GM23338 (cell line): Measurements from ENCODE around the gene SCAMP5. TPM values are rescaled to one million over a fixed set of nuclear protein-coding genes. Genes with fewer than 3 reads are reported as not detected.

Source experiments
- ATAC-seq: fragments of 200-7000 bp; cut with Tn5 transposase; 3 replicates; pipeline ENCODE4 v1.9.1; 2020
- DNase-seq: peaks from one replicate; pipeline ENCODE4 v3.0.0-alpha.2; 2015; ENCODE audit warnings: low spot score
- H2AFZ ChIP-seq: fragments of 200-600 bp; sonication (generic); 2 replicates; pipeline ENCODE4 v1.8.0; 2016; ENCODE audit warnings: antibody characterized with exemption, mild to moderate bottlenecking, moderate library complexity
- H3F3A ChIP-seq: fragments of 200-600 bp; sonication (generic); replicated peaks from 2 replicates; pipeline ENCODE4 v1.8.0; 2017; ENCODE audit warnings: antibody characterized with exemption, mixed run types, low read depth
- H3K27ac ChIP-seq: fragments of 200-600 bp; sonication (generic); 2 replicates; pipeline ENCODE4 v1.6.1; 2016; ENCODE audit warnings: low read depth
- H3K27me3 ChIP-seq: fragments of 200-600 bp; sonication (generic); 2 replicates; pipeline ENCODE4 v1.8.0; 2016; ENCODE audit warnings: mild to moderate bottlenecking, mixed run types, moderate library complexity; ENCODE audit not compliant: insufficient read depth
- H3K36me3 ChIP-seq: fragments of 200-600 bp; sonication (generic); 2 replicates; pipeline ENCODE4 v1.8.0; 2016; ENCODE audit warnings: mild to moderate bottlenecking; ENCODE audit not compliant: insufficient read depth
- H3K4me1 ChIP-seq: fragments of 200-600 bp; sonication (generic); 2 replicates; pipeline ENCODE4 v1.8.0; 2016; ENCODE audit warnings: mild to moderate bottlenecking, moderate library complexity; ENCODE audit not compliant: insufficient read depth
- H3K4me2 ChIP-seq: fragments of 200-600 bp; sonication (generic); 2 replicates; pipeline ENCODE4 v1.7.1; 2017; ENCODE audit warnings: mixed run types
- H3K4me3 ChIP-seq: fragments of 200-600 bp; sonication (generic); 2 replicates; pipeline ENCODE4 v1.6.1; 2016; ENCODE audit warnings: mixed run types
- H3K79me2 ChIP-seq: fragments of 200-600 bp; sonication (generic); replicated peaks from 2 replicates; pipeline ENCODE4 v1.8.0; 2017; ENCODE audit warnings: mild to moderate bottlenecking; ENCODE audit not compliant: insufficient read depth
- H3K9me2 ChIP-seq: fragments of 200-600 bp; sonication (generic); 2 replicates; pipeline ENCODE4 v1.8.0; 2017; ENCODE audit not compliant: insufficient read depth
- H4K20me1 ChIP-seq: fragments of 200-600 bp; sonication (generic); replicated peaks from 2 replicates; pipeline ENCODE4 v1.8.0; 2017; ENCODE audit warnings: mild to moderate bottlenecking; ENCODE audit not compliant: insufficient read depth
- H3K27ac Mint-ChIP-seq: 2 replicates; pipeline ENCODE4 v1.8.0; 2020; ENCODE audit warnings: inconsistent platforms, mild to moderate bottlenecking, moderate library complexity, mixed read lengths
- H3K27me3 Mint-ChIP-seq: 3 replicates; pipeline ENCODE4 v1.8.0; 2022; ENCODE audit warnings: low read depth, mild to moderate bottlenecking, moderate library complexity, mixed read lengths, inconsistent platforms; ENCODE audit not compliant: insufficient read depth, poor library complexity
- H3K36me3 Mint-ChIP-seq: 3 replicates; pipeline ENCODE4 v1.8.0; 2021; ENCODE audit warnings: low read depth, mild to moderate bottlenecking, inconsistent platforms, moderate library complexity, mixed read lengths
- H3K4me1 Mint-ChIP-seq: 3 replicates; pipeline ENCODE4 v1.8.0; 2020; ENCODE audit warnings: mild to moderate bottlenecking, inconsistent platforms, mixed read lengths
- H3K4me3 Mint-ChIP-seq: 3 replicates; pipeline ENCODE4 v1.8.0; 2021; ENCODE audit warnings: moderate library complexity, mild to moderate bottlenecking, inconsistent platforms, mixed read lengths
- H3K9me3 Mint-ChIP-seq: 3 replicates; pipeline ENCODE4 v1.8.0; 2020; ENCODE audit warnings: moderate library complexity, mild to moderate bottlenecking, inconsistent platforms, mixed read lengths
- CREB1 ChIP-seq: fragments of 250-450 bp; sonication (Bioruptor Pico); IDR thresholded peaks from 2 replicates; pipeline ENCODE4 v1.5.0; 2020; ENCODE audit warnings: low read depth, mild to moderate bottlenecking, moderate library complexity
- EZH2 ChIP-seq: fragments of 200-600 bp; sonication (generic); IDR thresholded peaks from one replicate; pipeline ENCODE4 v1.8.0; 2017; ENCODE audit warnings: antibody characterized with exemption, mild to moderate bottlenecking, low read depth; ENCODE audit not compliant: unreplicated experiment
- EZH2phosphoT487 ChIP-seq: fragments of 200-600 bp; sonication (generic); IDR thresholded peaks from one replicate; pipeline ENCODE4 v1.8.1; 2018; ENCODE audit warnings: antibody characterized with exemption; ENCODE audit not compliant: unreplicated experiment
- JUNB ChIP-seq: IDR thresholded peaks from one replicate; pipeline ENCODE4 v1.6.1; 2016; ENCODE audit warnings: antibody characterized with exemption; ENCODE audit not compliant: unreplicated experiment
- NANOG ChIP-seq: IDR thresholded peaks from 2 replicates; pipeline ENCODE4 v1.6.1; 2016; ENCODE audit warnings: antibody characterized with exemption, borderline replicate concordance
- POLR2AphosphoS5 ChIP-seq: IDR thresholded peaks from 2 replicates; pipeline ENCODE4 v1.6.1; 2016; ENCODE audit warnings: antibody characterized with exemption, low read depth
- STAT1 ChIP-seq: IDR thresholded peaks from one replicate; pipeline ENCODE4 v1.6.1; 2016; ENCODE audit warnings: antibody characterized with exemption; ENCODE audit not compliant: unreplicated experiment
- ZNF114 ChIP-seq: fragments of 250-450 bp; sonication (Bioruptor Pico); IDR thresholded peaks from 2 replicates; pipeline ENCODE4 v1.5.0; 2020; ENCODE audit warnings: mild to moderate bottlenecking, moderate library complexity
- ZNF331 ChIP-seq: fragments of 250-450 bp; sonication (Bioruptor Pico); IDR thresholded peaks from 2 replicates; pipeline ENCODE4 v1.5.0; 2020; ENCODE audit warnings: low read depth, mild to moderate bottlenecking, moderate library complexity
- polyA plus RNA-seq: library from polyadenylated mRNA; unstranded; fragments of >200 nt; fragmentation: Nextera tagmentation; extraction: Ambion mirVana; gene quantifications from 2 replicates; pipeline ENCODE4 v1.2.1, GENCODE V29; 2016
- total RNA-seq: library from RNA; depleted of rRNA; stranded (reverse); fragments of >200 nt; shearing (Covaris generic); gene quantifications from 2 replicates; pipeline ENCODE4 v1.2.3, GENCODE V29; 2014
- TF ChIP-seq, protein P1 (sequence below): IDR thresholded peaks from one replicate; pipeline ENCODE4 v1.6.1; 2018; ENCODE audit warnings: antibody characterized with exemption; ENCODE audit not compliant: unreplicated experiment
- TF ChIP-seq, protein P2 (sequence below): IDR thresholded peaks from 2 replicates; pipeline ENCODE4 v1.6.1; 2016; ENCODE audit warnings: antibody characterized with exemption
- TF ChIP-seq, protein P3 (sequence below), 2 experiments: fragments of 200-600 bp in 1 of 2; sonication (generic) in 1 of 2; conservative IDR thresholded peaks; 2 replicates each; pipeline versions ENCODE4 v1.5.1 to v1.6.1; 2016 to 2017; ENCODE audit warnings: antibody characterized with exemption in 2 of 2, low read depth in 2 of 2, mild to moderate bottlenecking in 2 of 2, moderate library complexity in 1 of 2

Gene SCAMP5
- total and polyA plus RNA-seq, 2 experiments from 2014 or later, result 12.8 to 43.3 TPM

DNA sequence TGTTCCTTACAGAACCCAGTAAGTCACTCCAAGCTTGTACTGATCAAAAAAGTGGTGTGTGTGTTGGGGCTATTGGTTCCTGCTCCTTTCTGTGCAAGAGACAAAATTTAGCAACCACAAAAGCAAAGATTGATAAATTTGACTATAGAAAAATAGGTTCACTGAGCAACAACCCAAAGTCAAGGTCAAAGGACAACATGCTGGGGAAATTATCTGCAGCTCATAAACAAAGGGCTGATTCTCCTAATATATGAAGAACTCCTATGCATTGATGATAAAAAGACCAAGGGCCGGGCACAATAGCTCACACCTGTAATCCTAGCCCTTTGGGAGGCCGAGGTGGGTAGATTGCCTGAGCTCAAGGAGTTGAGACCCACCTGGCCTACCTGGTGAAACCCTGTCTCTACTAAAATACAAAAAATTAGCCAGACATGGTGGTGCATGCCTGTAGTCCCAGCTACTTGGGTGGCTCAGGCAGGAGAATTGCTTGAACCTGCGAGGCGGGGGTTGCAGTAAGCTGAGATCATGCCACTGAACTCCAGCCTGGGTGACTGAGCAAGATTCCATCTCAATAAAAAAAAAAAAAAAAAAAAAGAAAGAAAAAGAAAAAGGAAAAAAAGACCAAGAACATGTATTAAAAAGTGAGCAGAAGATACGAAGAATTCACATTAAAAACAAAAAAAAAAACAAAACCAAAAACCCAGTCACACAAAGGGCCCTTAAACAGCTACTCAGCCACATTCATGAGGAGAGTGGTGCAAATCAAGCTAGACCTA is 57.8 kb downstream of the SCAMP5 start:
- Histone ChIP-seq H3K27me3 (no peaks in the 10 kb centered on the region), H3K9me2 (no peaks in the 10 kb centered on the region), H3K4me1 (no peaks in the 10 kb centered on the region), H3K4me2 (no peak overlapping the region), H3K4me3 (no peak overlapping the region), H3K79me2 (no peaks in the 10 kb centered on the region), H4K20me1 (no peaks in the 10 kb centered on the region; the same call in 1 of the 2 replicates), H3K27ac (no peak overlapping the region), H2AFZ (no peak overlapping the region), H3K36me3 (no peaks in the 10 kb centered on the region), H3F3A (no peaks in the 10 kb centered on the region)
- H3K36me3 Mint-ChIP-seq, result no peaks in the 10 kb centered on the region
- ATAC-seq (no peak), DNase-seq (no peak)
- H3K27ac Mint-ChIP-seq, result no peak overlapping the region
- no peak overlapping the region for H3K4me3 Mint-ChIP-seq
- TF ChIP-seq ZNF331, result no peak
- TF ChIP-seq STAT1, result no peak
- no peak for TF ChIP-seq POLR2AphosphoS5
- no peak for TF ChIP-seq EZH2
- TF ChIP-seq, protein P1, sequence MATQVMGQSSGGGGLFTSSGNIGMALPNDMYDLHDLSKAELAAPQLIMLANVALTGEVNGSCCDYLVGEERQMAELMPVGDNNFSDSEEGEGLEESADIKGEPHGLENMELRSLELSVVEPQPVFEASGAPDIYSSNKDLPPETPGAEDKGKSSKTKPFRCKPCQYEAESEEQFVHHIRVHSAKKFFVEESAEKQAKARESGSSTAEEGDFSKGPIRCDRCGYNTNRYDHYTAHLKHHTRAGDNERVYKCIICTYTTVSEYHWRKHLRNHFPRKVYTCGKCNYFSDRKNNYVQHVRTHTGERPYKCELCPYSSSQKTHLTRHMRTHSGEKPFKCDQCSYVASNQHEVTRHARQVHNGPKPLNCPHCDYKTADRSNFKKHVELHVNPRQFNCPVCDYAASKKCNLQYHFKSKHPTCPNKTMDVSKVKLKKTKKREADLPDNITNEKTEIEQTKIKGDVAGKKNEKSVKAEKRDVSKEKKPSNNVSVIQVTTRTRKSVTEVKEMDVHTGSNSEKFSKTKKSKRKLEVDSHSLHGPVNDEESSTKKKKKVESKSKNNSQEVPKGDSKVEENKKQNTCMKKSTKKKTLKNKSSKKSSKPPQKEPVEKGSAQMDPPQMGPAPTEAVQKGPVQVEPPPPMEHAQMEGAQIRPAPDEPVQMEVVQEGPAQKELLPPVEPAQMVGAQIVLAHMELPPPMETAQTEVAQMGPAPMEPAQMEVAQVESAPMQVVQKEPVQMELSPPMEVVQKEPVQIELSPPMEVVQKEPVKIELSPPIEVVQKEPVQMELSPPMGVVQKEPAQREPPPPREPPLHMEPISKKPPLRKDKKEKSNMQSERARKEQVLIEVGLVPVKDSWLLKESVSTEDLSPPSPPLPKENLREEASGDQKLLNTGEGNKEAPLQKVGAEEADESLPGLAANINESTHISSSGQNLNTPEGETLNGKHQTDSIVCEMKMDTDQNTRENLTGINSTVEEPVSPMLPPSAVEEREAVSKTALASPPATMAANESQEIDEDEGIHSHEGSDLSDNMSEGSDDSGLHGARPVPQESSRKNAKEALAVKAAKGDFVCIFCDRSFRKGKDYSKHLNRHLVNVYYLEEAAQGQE, result no peak
- TF ChIP-seq NANOG, result no peak
- TF ChIP-seq JUNB, result no peak
- TF ChIP-seq, protein P2, sequence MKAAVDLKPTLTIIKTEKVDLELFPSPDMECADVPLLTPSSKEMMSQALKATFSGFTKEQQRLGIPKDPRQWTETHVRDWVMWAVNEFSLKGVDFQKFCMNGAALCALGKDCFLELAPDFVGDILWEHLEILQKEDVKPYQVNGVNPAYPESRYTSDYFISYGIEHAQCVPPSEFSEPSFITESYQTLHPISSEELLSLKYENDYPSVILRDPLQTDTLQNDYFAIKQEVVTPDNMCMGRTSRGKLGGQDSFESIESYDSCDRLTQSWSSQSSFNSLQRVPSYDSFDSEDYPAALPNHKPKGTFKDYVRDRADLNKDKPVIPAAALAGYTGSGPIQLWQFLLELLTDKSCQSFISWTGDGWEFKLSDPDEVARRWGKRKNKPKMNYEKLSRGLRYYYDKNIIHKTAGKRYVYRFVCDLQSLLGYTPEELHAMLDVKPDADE, result no peak
- TF ChIP-seq CREB1 (CRISPR knock-in tag), result no peak
- TF ChIP-seq, protein P3, sequence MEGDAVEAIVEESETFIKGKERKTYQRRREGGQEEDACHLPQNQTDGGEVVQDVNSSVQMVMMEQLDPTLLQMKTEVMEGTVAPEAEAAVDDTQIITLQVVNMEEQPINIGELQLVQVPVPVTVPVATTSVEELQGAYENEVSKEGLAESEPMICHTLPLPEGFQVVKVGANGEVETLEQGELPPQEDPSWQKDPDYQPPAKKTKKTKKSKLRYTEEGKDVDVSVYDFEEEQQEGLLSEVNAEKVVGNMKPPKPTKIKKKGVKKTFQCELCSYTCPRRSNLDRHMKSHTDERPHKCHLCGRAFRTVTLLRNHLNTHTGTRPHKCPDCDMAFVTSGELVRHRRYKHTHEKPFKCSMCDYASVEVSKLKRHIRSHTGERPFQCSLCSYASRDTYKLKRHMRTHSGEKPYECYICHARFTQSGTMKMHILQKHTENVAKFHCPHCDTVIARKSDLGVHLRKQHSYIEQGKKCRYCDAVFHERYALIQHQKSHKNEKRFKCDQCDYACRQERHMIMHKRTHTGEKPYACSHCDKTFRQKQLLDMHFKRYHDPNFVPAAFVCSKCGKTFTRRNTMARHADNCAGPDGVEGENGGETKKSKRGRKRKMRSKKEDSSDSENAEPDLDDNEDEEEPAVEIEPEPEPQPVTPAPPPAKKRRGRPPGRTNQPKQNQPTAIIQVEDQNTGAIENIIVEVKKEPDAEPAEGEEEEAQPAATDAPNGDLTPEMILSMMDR (conservative IDR thresholded peaks at IDR 0.05; ENCODE audit: low read depth in 2 of 2), result no peak
- no peak for TF ChIP-seq EZH2phosphoT487
- TF ChIP-seq ZNF114 (CRISPR knock-in tag), result no peak
- H3K9me3 Mint-ChIP-seq, result no peaks in the 10 kb centered on the region
- H3K27me3 Mint-ChIP-seq, result peaks cover 12% of the 10 kb centered on the region
- H3K4me1 Mint-ChIP-seq, result no peaks in the 10 kb centered on the region
